HG02852 (cell line): ENCODE measurements around the gene TRAPPC2L.

Experiments
- ATAC-seq: cut with Tn5 transposase; IDR thresholded peaks from one replicate; pipeline ENCODE4 v1.9.1; 2021; ENCODE audit warnings: mild to moderate bottlenecking, moderate library complexity; ENCODE audit not compliant: unreplicated experiment

The TRAPPC2L gene

DNA sequence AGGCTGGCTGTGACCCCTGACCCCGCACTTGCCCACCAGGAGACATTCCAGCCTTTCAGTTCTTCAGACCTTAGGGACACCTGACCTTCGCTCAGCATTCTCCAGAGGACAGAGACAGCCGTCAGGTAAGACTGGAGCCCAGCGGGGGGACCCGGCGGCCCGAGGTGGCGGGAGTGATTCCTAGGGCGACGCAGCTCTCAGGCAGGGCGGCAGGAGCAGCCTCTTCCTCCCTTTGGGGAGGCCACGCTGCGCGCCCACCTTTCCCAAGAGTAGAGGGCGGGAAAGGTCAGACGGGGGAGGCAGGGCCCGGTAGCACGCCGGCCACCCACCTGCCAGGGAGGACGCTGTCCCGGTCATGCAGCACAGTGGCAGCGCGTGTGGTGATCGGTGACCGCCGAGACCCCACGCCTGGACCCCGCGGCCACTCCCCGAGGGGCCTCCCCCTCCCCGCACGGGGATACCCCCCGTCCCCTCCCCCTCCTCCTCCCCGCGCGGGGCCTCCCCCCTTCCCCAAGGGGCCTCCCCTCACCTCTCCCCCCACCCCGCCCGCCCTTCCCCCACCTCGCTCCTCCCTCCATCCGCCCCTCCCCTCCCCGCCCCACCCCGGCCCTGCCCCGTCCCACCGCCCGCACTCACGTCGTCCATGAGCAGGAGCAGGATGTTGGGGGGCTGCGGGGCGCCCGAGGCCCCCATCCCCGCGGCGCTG, 652 bp upstream of the TRAPPC2L start:
- ATAC-seq: no peak

DNA sequence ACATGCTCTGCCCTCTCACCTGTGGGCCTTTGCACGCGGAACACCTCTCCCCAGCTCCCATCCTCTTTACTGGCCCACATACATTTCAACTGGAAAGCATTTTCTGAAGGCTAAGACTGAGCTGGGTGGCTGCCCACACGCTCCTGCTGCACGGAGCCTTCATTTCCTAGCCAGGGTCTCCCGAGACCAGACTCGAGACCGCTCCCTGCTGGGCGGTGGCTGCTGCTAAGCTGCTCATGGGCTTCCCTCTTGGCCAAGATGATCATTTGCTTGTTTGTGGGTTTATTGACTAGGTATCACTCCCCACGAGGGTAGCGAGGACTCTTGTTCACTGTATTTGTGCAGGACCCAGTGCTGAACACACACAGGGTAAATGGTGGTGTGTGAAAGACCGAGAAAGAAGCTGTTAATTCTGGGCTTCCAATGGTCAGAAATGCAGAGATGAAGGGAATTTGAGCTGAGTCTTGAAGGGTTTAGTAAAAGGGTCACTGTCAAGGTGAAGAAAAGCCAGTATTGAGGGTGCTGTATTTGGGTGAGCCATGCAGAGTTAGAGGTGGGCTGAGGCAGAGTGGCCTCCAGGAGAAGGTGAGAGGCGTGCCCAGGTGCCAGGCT, 907 bp downstream of the TRAPPC2L start:
- no peak for ATAC-seq

DNA sequence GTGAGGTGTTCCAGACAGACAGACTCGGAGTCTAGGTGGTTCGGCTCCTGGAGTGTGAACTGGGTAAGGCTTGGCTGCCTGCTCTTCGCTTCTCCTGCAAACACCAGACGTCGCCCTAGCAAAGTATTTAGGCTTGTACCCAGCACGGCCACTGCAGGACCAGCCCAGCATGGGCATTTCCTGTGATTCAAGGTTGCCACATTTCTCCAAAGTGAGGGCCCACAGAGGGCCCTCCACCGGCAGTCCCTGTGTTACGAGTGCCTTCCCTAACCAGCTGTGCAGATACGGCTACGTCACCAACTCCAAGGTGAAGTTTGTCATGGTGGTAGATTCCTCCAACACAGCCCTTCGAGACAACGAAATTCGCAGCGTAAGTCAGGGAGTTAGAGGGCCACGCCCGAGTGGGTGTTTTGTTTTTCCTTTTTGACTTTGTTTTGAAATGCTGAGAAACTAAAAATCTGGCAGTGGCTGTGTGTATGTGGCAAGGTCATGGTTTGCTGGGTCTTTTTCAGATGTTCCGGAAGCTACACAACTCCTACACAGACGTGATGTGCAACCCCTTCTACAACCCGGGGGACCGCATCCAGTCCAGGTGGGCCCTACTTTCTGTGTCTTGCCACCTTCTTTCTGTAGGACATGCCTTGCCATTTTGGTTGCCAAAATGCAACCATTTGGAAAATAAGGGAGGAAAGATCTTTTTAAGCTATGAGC, 2.6 kb downstream of the TRAPPC2L start:
- no peak for ATAC-seq

DNA sequence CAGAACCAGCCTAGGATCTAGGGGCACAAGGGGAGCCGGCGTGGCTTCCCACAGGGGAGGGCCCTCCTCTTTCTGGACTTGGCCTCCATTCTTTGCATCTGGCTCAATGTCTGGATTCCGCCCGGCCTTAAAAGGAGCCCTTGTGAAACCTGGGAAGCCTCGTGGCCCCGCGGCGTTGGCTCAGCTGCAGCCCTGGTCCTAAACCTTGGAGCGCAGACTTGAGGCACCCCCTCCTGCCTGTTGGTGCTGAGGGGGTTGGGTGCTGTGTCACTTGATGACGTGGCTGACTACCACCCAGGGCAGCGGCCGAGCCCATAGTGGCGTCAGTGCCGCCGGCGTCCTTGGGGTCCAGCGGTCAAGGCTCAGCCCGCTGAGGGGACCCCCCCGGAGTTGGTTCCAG, 4.4 kb downstream of the TRAPPC2L start:
- ATAC-seq: no peak

DNA sequence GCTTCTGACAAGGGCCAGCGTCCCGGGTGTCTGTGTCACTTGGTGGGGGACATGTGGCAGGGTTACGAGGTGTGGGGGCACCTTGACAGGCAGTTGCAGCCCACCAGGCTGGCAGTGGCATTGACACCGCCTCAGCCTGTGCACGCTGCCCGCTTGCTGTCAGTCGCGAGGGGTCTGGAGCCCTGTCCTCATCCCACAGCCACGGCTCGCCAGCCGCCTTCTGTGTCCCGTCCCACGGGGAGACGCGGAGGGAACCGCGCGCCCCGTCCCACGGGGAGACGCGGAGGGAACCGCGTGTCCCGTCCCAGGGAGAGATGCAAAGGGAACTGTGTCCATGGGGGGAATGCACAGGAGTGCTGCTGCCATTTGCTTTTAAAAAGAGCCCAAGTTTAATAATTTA, 6.0 kb downstream of the TRAPPC2L start:
- no peak for ATAC-seq

DNA sequence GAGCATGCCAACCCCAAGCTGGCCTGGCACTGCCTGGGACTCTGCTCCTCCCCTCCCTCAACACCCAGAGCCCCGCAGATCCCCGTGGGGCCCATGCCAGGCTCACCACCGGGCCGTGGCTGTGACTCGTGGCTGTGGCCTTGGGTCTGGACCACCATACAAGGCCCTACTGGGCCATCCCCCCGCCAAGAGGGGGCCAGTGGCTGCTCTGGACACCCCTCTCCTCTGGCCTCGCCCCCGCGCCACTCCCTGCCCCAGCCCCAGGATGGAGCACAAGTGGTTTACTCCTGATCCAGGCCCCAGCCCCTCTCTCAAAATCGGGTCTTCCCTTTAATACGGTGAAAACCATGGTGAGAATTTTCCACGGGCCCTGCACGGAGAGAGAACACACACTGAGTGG, 6.5 kb downstream of the TRAPPC2L start:
- no peak for ATAC-seq

DNA sequence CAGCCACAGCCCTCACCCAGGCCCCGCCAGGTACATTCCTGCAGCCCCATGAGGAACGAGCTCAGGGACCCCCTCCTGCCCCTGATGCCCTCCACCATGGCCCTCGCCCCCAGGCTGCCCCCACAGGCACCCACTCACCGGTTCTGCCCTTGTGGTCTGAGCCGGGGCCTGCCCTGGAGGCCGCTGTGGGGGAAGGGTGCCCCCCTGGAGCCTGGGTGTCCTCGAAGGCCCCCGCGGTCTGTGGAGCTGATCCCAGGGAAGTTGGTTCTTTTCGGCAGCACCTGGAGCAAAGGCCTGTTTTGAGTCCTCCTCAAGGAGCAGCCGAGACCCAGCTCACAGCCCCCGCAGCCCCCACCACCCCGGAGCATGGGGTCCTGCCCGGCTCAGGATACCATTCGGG, 7.2 kb downstream of the TRAPPC2L start:
- ATAC-seq: no peak

DNA sequence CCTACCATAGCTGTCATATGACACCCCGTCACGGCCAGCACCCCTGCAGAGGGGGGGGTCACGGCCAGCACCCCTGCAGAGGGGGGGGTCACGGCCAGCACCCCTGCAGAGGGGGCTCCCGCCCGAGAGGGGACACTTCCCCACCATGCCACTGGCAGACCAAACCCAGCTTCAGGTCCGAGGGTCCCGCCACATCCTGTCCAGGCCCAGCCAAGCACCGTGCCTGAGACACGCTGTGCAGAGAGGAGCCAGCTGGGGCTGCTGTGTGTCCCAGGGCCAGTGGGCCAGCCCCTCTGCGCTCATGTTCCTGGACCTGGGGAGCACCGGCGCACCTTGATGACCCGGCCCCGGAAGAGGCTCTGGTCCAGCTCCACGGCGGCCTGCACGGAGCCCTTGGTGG, 7.6 kb downstream of the TRAPPC2L start:
- ATAC-seq: no peak

DNA sequence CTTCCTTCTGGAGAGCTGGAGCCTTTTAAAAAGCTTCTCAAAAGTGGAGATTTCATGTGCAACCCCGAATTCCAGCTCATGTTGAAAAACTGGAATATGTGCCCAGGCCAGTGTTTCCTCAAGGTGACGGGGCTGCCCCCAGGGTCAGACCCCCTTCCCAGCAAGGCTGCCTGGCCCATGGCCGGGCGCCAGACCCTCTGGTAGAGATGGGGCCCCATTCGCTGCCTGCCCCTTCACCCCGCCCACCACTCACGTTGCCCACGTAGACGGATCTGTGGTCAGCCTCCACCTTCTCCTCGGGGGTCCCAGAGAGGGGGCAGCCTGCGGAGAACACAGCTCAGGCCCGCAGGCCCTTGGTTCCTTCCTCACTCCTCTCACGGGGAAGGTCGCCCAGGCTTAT, 8.4 kb downstream of the TRAPPC2L start:
- ATAC-seq: no peak

DNA sequence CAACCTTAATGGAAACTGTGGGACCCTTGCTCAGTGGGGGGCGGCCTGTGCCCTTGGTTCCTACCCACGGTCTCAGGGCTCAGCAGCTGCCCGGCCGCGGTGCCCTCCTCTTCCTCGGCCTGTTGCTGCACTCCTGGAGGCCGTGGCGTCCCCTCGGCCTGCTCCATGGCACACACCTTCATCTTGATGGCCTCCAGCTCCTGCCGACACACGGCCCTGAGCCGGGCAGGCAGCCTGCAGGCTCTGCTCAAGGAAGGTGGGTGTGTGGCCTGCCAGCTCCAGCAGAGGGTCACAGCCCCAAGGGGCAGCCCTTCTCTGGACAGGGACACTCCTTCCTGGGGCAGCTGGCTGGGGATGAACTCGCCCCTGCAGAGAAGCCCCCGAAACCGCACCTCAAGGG, 8.8 kb downstream of the TRAPPC2L start:
- ATAC-seq: no peak

DNA sequence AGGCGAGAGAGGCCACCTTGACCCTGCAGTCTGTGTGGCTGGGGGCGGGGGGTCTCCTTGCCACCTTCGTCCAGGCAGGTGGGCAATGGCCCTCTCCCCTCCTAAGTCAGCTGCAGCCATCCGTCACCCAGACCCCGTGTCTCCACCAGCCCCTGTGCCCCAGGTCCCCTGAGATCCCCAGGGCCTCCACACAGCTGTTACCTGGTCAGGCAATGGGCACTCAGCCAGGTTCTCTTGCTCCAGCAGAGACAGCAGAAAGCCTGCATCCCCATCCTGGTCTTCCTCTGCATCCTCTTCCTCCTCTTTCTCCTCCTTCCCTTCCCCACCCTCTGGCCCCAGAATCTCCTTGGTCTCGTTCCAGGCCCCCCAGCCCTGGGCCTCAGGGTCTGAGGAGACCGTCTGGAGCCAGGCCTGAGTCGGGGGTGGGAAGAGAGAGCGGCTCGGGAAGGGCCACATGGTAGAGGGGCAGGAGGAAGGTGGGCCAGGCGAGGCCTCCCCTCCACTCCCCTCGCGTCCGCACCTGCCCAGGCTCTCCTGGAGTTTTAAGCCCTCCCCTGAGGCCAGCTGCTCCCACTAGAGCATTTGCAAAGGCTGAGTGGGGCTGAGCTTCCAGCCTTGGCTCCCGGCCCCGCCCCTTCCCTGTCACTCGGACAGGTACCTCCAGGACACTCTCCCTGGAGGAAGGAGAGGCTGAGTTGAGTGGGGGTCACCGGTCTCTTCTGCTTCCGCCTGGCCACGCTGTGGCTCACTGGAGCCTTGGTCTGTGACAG, 9.4 kb downstream of the TRAPPC2L start, which contains the start of gene PABPN1L:
TSS of gene PABPN1L (minus strand) at position 510 of the 770 bp plus-strand sequence. CDS start at position 456, 54 bp downstream.
- ATAC-seq: no peak

DNA sequence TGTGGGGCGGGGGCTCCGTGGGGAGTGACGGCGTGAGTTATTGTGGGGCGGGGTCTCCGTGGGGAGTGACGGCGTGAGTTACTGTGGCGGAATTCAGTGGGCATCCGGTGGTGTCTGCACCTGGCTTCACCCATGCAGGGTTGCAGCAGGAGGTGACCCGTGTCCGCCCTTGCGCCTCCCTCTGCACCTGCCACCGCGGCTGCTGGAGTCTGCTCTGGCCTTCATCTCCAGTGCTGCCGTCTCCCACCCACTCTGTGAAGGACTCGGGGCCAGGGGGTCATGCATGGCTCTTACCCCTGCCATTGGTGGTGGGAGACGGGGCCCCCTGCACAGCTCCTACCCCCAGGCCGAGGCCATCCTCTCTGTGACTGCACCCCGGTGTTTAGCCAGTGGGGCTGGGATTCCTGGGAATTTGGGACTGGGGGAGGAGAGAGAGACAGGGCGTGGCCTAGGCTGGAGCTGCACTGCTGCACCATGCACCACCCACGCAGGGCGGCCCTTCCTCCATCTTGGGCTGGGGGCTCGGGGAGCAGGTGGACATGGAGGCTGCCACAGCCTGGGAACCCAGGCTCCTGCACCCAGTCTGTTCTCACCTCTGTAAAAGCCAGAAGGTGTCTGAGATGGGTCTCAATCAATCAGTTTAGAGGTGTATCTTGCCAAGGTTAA, 10.8 kb downstream of the TRAPPC2L start:
- no peak for ATAC-seq

DNA sequence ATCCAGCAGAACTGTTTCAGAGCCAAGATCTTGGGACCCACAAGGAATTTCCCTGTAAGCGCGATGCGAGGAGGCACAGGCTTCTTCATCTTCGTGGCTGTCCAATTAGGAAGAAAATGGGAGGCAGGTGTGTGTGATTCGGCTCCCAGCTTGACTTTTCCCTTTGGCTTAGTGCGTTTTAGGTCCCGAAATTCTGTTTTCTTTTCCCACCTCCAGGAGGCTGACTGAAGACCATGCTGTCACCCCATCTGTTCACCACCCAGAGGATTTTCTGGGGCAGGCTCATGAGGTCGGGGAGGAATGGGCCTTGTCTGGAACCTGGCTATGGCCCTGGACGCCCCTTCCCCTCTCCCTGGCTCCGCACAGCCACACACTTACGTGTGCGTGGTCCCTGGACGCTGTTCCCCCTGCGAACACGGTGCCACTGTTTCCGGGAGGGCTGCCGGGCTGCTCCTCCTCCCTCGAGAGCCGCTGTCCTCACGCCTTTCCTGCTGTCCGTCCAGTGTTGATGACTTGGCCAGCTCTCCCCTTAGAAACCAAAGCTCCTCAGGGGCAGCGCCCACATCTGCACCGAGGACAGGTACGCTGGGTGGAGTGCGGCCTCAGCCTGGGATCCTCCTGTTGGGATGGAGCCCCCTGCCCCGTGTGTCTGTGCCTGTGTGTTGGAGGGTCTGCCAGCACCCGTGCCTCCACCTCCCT, 12.2 kb downstream of the TRAPPC2L start:
- no peak for ATAC-seq

DNA sequence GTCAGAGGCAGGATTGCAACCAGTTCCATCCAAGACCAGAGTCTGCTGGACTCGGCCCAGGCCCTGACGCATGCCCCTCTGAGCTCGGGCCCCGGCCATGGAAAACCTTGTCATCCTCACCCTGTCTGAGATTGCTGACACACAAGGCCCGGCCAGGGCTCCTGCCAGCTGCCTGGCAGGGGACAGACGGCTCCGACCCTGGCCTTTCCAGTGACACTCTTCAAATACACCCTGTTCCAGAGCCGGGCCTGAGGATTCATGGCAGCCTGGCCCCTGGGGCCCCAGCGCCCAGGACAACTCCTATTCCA, 12.7 kb downstream of the TRAPPC2L start:
- no peak for ATAC-seq

DNA sequence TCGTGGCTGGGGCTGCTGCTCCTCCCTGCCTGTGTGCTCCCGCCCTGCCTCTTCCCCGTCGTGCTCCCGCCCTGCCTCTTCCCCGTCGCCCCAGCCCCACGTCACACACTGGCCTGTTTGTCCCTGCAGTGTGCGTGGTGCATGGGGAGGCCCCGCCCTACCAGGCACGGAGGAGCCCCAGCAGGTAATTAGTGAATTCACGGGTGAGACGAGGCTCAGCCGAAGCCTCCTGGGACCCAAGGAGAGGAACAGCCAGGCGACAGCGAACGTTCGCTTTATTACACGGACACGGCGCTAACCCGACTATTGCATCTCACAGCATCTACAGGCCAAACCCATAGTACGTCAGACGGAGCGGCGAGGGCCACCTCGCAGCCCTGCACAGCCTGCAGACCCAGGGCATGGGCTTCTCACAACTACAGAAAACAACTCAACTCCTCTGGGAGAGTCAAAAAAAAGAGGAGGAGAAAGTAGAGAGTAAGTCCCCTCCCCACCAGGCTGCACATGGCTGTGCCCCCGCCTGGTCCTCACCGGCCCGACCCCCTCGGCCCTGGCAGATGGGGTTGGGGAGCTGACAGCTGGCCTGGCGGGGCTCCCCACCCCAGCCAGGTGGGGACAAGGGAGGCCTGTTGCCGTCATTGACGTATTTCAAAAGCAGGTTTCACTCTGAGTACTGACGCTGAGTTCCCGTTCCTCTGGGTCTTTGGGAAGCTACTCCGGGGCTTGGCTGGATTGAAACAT, 13.9 kb downstream of the TRAPPC2L start:
- ATAC-seq: no peak

DNA sequence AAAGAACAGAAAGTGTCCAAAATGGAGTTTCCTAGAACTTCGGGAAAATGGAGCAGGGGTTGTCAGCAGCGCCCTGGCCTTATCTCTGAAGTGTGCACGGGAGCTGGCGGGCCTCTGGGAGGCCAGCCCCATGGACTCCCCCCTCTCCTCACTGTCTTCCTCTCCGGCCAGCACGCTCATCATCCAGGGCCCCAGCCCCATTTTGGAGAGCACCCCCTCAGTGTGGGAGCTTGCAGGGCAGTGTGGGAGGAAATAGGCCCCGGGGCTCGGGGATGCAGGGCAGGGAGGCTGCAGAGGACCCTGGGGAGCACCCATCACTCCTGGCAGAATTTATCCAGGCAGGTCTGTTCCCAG, 14.4 kb downstream of the TRAPPC2L start:
- no peak for ATAC-seq

DNA sequence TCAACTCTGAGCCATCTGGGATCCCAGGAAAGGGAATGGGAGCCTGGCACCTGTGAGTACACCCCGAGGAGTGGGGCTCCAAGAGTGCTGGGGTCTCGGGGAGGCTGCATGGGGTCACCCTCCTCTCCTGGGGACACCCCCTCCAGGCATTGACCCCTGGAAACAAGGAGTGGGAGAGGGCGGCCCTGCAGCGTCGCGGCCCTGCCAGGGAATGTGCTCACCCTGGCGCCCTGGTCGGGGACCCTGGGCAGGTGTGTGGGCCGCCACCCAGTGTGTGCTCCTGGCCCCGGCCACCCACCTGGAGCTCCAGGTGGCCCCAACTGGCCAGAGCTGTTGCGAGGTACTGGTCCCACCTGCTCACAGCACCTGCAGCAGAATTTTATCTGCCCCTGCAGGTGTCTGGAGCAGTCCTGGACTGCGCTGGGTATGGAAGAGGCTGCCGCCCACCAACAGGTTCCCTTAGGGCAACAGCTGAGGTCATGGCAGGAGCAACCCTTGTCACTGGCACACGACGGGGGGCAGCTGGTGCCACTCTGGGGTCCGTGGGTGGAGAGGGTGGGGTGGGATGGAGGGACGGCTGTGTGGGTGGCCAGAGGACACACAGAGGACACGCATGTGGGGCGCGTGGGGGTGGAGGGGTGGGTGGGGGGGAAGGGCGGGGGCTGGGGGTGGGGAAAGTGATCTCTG, 14.9 kb downstream of the TRAPPC2L start:
- ATAC-seq: no peak

DNA sequence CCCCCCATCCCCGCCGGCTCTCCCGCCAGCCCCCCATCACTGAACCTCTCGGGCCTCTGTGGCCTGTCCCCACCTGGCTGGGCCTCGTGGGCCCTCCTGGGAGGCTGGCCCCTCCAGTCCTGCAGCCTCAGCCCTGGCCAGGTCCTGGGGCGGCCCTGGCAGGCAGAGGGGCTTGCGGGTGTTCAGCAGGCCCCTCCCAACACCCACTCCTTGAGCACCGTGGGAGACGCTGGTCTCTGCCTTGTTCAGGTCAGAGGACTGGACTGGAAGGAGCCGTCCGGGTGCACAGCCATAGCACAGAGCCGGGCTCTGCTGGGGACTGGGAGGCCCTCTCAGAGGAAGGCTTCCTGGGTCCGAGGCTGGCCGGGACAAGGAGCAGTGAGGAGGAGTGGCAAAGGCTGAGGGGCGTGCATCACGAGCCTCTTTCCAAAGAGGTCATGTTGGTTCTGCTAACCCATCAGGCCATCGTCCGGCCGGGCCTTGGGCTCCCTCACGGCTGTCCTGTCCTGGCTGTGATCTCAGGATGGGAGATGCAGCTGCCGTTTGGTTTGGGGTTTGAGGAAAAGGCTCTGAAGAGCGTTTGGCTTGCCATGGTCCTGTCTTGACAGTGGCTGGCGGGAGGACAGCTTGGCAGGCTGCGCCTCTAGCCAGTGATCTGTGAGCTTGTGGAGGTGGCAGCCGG, 15.9 kb downstream of the TRAPPC2L start:
- ATAC-seq: no peak
